ENCODE measurements around the gene NAPA.

NAPA gene

GRCh38 chr19:47458672-47459071 lies 56.2 kb downstream of the NAPA start:
- DNase-seq (ENCODE audit: low spot score), result no peak

GRCh38 chr19:47456721-47457474 lies 58.0 kb downstream of the NAPA start:
- no peak for DNase-seq (ENCODE audit: low spot score)

- no peak for DNase-seq (ENCODE audit: low spot score)
Observed at GRCh38 chr19:47450478-47450877, 64.4 kb downstream of the NAPA start.

- no peak for DNase-seq (ENCODE audit: low spot score)
Observed at GRCh38 chr19:47448360-47448727, 66.5 kb downstream of the NAPA start.

GRCh38 chr19:47447470-47448359 lies 67.1 kb downstream of the NAPA start:
- DNase-seq (ENCODE audit: low spot score), result no peak

- DNase-seq (ENCODE audit: low spot score), result no peak
Observed at GRCh38 chr19:47446534-47447469, 68.1 kb downstream of the NAPA start.

GRCh38 chr19:47445937-47446402 lies 68.9 kb downstream of the NAPA start:
- no peak for DNase-seq (ENCODE audit: low spot score)

GRCh38 chr19:47445527-47445926 lies 69.3 kb downstream of the NAPA start:
- DNase-seq (ENCODE audit: low spot score), result no peak

- no peak for DNase-seq (ENCODE audit: low spot score)
Observed at GRCh38 chr19:47444388-47444821, 70.5 kb downstream of the NAPA start.

GRCh38 chr19:47443331-47443730 lies 71.5 kb downstream of the NAPA start:
- DNase-seq (ENCODE audit: low spot score), result no peak

- DNase-seq (ENCODE audit: low spot score), result no peak
Observed at GRCh38 chr19:47438793-47439220, 76.1 kb downstream of the NAPA start.

Data from left forelimb (tissue), 1 donor.